Gastrocnemius medialis (tissue), 4 donors: ENCODE measurements around the gene SRP9. TPM values are rescaled to one million over a fixed set of nuclear protein-coding genes. Genes with fewer than 3 reads are reported as not detected.

Source experiments
- ATAC-seq, 2 donors: fragments of 150-250 bp; one replicate each; pipeline ENCODE4 v1.9.1; 2016
- DNase-seq, 2 donors: peaks; one replicate each; pipeline ENCODE4 v3.0.0-alpha.2; 2019
- H3K27ac ChIP-seq, 4 donors: fragments of 200-600 bp; sonication (generic); 1 replicate in 1 of 4; 2 replicates in 3 of 4; pipeline ENCODE4 v1.5.1; 2016 to 2018; ENCODE audit warnings: mild to moderate bottlenecking in 2 of 4, moderate library complexity in 1 of 4
- H3K27me3 ChIP-seq, 3 donors: fragments of 200-600 bp; sonication (generic) in 2 of 3; 1 replicate in 1 of 3; 2 replicates in 2 of 3; pipeline versions ENCODE4 v1.5.1 to v1.6.0; 2016 to 2019; ENCODE audit warnings: mild to moderate bottlenecking in 1 of 3, moderate library complexity in 1 of 3
- H3K36me3 ChIP-seq, 2 donors: fragments of 200-600 bp; sonication (generic) in 1 of 2; one replicate each; pipeline ENCODE4 v1.5.1; 2017 to 2018
- H3K4me1 ChIP-seq, 2 donors: fragments of 200-600 bp; sonication (generic) in 1 of 2; one replicate each; pipeline ENCODE4 v1.5.1; 2016 to 2017; ENCODE audit warnings: mild to moderate bottlenecking in 2 of 2
- H3K4me3 ChIP-seq, 4 donors: fragments of 200-600 bp; sonication (generic) in 3 of 4; 1 replicate in 1 of 4; 2 replicates in 3 of 4; pipeline ENCODE4 v1.5.1; 2016 to 2019; ENCODE audit warnings: mild to moderate bottlenecking in 2 of 4
- H3K9me3 ChIP-seq, 3 donors: fragments of 200-600 bp; sonication (generic) in 2 of 3; 1 replicate in 1 of 3; 2 replicates in 2 of 3; pipeline ENCODE4 v1.5.1; 2016 to 2019
- CTCF ChIP-seq, 5 experiments: fragments of 450-650 bp in 3 of 5; fragments of 200-600 bp in 2 of 5; sonication (generic) in 2 of 5; IDR thresholded peaks in 4 of 5; conservative IDR thresholded peaks in 1 of 5; 1 replicate in 4 of 5; 2 replicates in 1 of 5; pipeline ENCODE4 v1.5.1; 2016 to 2019; ENCODE audit warnings: antibody characterized with exemption in 5 of 5, mild to moderate bottlenecking in 3 of 5, moderate library complexity in 3 of 5
- POLR2A ChIP-seq, 2 donors: fragments of 450-650 bp; IDR thresholded peaks; one replicate each; pipeline ENCODE4 v1.6.1; 2017; ENCODE audit warnings: antibody characterized with exemption in 2 of 2, mild to moderate bottlenecking in 2 of 2, moderate library complexity in 2 of 2
- in situ Hi-C, 4 donors: fragments of 200-750 bp; cut with MboI; loops; one replicate each; pipeline versions ENCODE4 v1.15.0 to v1.8.0; 2017; ENCODE audit warnings: low sequenced_read_pairs in 4 of 4
- intact Hi-C: fragments of 100-400 bp; cut with DNase I; formaldehyde crosslinking; loops from one replicate; pipeline ENCODE4 v1.15.1; 2023; ENCODE audit warnings: low total_unique reads
- total RNA-seq, 4 donors: library from RNA; depleted of rRNA; stranded (reverse); fragments of >200 nt; gene quantifications; one replicate each; pipeline versions ENCODE4 v1.1.0 to v1.2.3, GENCODE V29; 2016

SRP9 gene
- total RNA-seq, 4 donors from 2014 or later = 182 to 207 (median 198) TPM

- no peaks in the 10 kb centered on the region for H3K9me3 ChIP-seq
- no peak for DNase-seq
- no peaks in the 10 kb centered on the region for H3K36me3 ChIP-seq
- TF ChIP-seq CTCF (IDR thresholded peaks at IDR 0.05 in 4 of 5, conservative IDR thresholded peaks at IDR 0.05 in 1 of 5) (no peak), POLR2A (IDR thresholded peaks at IDR 0.05) (no peak)
- H3K27ac ChIP-seq = peak overlapping the region in 3 of 4 donors; percentile 29 to 90 (median 85)
- no peak overlapping the region for H3K4me3 ChIP-seq
- peaks cover 24 to 29% of the 10 kb centered on the region in 2 donors for H3K4me1 ChIP-seq
- no peak for ATAC-seq
- intact Hi-C loops = no loop called here
- H3K27me3 ChIP-seq = no peaks in the 10 kb centered on the region
- in situ Hi-C loops = no loop called here
Measured at GRCh38 chr1:225744745-225745144, 32.9 kb upstream of the SRP9 start.

GRCh38 chr1:225745273-225745672 is 32.4 kb upstream of the SRP9 start:
- intact Hi-C loops (no loop called here), in situ Hi-C loops (no loop called here)
- Histone ChIP-seq H3K27me3 (no peaks in the 10 kb centered on the region), H3K4me3 (no peak overlapping the region), H3K27ac (peak overlapping the region in 3 of 4 donors; percentile 29 to 90 (median 85)), H3K36me3 (no peaks in the 10 kb centered on the region), H3K4me1 (peaks cover 27 to 33% of the 10 kb centered on the region in 2 donors), H3K9me3 (no peaks in the 10 kb centered on the region)
- DNase-seq (no peak), ATAC-seq (no peak)
- TF ChIP-seq POLR2A (IDR thresholded peaks at IDR 0.05) = no peak

DNA sequence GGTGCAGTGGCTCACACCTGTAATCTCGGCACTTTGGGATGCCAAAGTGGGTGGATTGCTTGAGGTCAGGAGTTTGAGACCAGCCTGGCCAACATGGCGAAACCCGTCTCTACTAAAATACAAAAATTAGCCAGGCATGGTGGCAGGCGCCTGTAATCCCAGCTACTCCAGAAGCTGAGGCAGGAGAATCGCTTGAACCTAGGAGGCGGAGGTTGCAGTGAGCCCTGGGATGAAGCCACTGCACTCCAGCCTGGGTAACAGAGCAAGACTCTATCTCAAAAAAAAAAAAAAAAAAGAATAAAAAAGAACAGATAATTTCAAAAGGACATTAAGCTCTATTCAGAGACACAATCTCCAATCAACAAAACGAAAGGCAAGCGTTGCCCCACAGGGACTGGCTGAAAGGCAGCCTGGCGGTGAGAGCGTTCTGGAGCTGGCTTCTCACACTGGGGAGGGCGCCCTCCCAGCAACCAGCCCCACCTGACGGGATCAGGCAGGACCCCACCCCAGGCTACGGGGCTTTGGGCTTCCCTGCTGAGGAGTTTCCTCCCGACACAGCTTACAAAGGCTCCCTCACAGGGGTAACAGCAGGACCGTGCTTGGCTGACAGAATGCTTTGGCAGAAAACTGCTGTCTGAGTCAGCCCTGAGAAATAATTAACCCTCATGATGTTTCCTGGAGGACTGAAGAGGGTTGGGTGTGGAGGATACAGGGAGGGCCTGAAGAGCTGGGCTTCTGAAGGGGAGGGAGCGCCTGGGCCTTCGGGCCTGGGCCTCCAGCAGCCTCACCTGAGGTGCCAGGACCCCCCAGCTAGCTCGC is 31.1 kb upstream of the SRP9 start:
- peaks cover 39 to 42% of the 10 kb centered on the region in 2 donors for H3K4me1 ChIP-seq
- H3K27me3 ChIP-seq = no peaks in the 10 kb centered on the region
- ATAC-seq (peak; percentile 97), DNase-seq (peak; percentile 46 to 66)
- intact Hi-C loops (no loop called here), in situ Hi-C loops (no loop called here)
- H3K4me3 ChIP-seq = peak overlapping the region; percentile 52 to 71 (median 62)
- H3K36me3 ChIP-seq = no peaks in the 10 kb centered on the region
- peak overlapping the region; percentile 85 to 90 (median 88) for H3K27ac ChIP-seq
- peak in 1 of 5 experiments; percentile 33 for TF ChIP-seq CTCF (IDR thresholded peaks at IDR 0.05 in 4 of 5, conservative IDR thresholded peaks at IDR 0.05 in 1 of 5)
- no peak for TF ChIP-seq POLR2A (IDR thresholded peaks at IDR 0.05)
- no peaks in the 10 kb centered on the region for H3K9me3 ChIP-seq

- H3K36me3 ChIP-seq = no peaks in the 10 kb centered on the region
- in situ Hi-C loops (no loop called here), intact Hi-C loops (no loop called here)
- no peaks in the 10 kb centered on the region for H3K27me3 ChIP-seq
- peaks cover 39 to 42% of the 10 kb centered on the region in 2 donors for H3K4me1 ChIP-seq
- no peak for TF ChIP-seq POLR2A (IDR thresholded peaks at IDR 0.05)
- TF ChIP-seq CTCF (IDR thresholded peaks at IDR 0.05 in 4 of 5, conservative IDR thresholded peaks at IDR 0.05 in 1 of 5) = no peak
- no peaks in the 10 kb centered on the region for H3K9me3 ChIP-seq
- H3K27ac ChIP-seq = peak overlapping the region; percentile 85 to 90 (median 88)
- H3K4me3 ChIP-seq = no peak overlapping the region
- ATAC-seq (no peak), DNase-seq (no peak)
Measured at GRCh38 chr1:225747566-225747965, 30.1 kb upstream of the SRP9 start.

DNA sequence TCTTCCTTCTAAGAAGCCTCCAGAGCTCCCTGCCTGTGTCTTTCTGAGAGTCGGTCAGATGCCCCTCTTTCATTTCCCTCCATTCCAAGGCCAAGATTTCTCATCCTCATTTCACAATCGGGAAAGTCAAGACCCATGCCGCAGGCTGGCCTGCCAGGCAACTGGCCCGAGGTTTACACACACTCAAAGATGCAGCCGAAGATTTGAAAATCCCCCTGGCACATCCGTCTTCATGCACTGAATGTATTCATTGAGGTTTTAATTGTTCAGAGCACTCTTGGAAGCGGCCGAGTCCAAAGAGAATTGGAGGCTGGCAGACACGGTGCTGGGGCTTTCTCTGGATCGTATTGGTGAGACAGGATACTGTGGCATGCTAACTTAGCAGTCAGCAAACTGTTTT is 29.1 kb upstream of the SRP9 start:
- Histone ChIP-seq H3K27me3 (no peaks in the 10 kb centered on the region), H3K36me3 (no peaks in the 10 kb centered on the region), H3K27ac (no peak overlapping the region), H3K4me3 (no peak overlapping the region), H3K4me1 (peaks cover 39 to 42% of the 10 kb centered on the region in 2 donors), H3K9me3 (no peaks in the 10 kb centered on the region)
- no peak for ATAC-seq
- no peak for DNase-seq
- in situ Hi-C loops = no loop called here
- intact Hi-C loops = loop anchor here (2.0 kb wide), 1 partner anchor 18 kb away; no protein-coding TSS in a partner anchor
- TF ChIP-seq CTCF (IDR thresholded peaks at IDR 0.05 in 4 of 5, conservative IDR thresholded peaks at IDR 0.05 in 1 of 5) (no peak), POLR2A (IDR thresholded peaks at IDR 0.05) (no peak)
